ENCODE results near the gene TPM1.

TPM1 gene

DNA sequence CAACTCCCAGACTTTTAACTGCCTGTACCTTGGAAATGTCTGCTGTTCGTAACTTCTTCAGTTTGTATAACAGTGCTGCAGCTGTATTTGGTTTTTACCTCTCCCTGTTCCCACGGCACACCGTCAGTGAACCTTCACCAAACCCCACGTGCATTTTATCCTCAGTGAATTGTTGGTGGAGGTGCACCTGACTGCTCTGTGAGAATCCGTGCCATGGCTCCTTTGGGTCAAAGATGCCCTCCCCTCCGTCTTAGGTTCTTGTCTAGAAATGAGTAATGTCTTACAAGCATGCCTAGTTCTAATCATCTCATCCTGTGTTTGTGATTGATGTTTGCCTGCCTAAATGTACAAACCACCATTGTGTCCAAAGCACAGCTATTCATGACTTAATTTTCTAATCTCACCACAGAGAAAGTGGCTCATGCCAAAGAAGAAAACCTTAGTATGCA, 28.2 kb downstream of the TPM1 start:
- Histone ChIP-seq H3K27me3 (replicated peaks) (no peaks in the 10 kb centered on the region), H3K27ac (peak overlapping the region; percentile 13), H3K4me3 (ENCODE audit: low read depth, low read length) (no peak overlapping the region), H3K36me3 (replicated peaks) (peaks cover 67% of the 10 kb centered on the region)
- no peak for TF ChIP-seq CTCF (IDR thresholded peaks at IDR 0.05; ENCODE audit: low read depth, low read length, missing control alignments)
- in situ Hi-C loops (cut with HindIII; ENCODE audit: low pct_ligation_motif_present, low sequenced_read_pairs): no loop called here
- DNase-seq: peak; percentile 32

DNA sequence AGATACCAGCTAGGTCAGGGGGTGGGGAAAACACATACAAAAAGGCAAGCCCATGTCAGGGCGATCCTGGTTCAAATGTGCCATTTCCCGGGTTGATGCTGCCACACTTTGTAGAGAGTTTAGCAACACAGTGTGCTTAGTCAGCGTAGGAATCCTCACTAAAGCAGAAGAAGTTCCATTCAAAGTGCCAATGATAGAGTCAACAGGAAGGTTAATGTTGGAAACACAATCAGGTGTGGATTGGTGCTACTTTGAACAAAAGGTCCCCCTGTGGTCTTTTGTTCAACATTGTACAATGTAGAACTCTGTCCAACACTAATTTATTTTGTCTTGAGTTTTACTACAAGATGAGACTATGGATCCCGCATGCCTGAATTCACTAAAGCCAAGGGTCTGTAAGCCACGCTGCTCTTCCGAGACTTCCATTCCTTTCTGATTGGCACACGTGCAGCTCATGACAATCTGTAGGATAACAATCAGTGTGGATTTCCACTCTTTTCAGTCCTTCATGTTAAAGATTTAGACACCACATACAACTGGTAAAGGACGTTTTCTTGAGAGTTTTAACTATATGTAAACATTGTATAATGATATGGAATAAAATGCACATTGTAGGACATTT, 28.9 kb downstream of the TPM1 start:
- Histone ChIP-seq H3K27me3 (replicated peaks) (no peaks in the 10 kb centered on the region), H3K27ac (peak overlapping the region; percentile 13), H3K36me3 (replicated peaks) (peaks cover 60% of the 10 kb centered on the region), H3K4me3 (ENCODE audit: low read depth, low read length) (no peak overlapping the region)
- no peak for DNase-seq
- TF ChIP-seq CTCF (IDR thresholded peaks at IDR 0.05; ENCODE audit: low read depth, low read length, missing control alignments): no peak
- in situ Hi-C loops (cut with HindIII; ENCODE audit: low pct_ligation_motif_present, low sequenced_read_pairs): no loop called here

DNA sequence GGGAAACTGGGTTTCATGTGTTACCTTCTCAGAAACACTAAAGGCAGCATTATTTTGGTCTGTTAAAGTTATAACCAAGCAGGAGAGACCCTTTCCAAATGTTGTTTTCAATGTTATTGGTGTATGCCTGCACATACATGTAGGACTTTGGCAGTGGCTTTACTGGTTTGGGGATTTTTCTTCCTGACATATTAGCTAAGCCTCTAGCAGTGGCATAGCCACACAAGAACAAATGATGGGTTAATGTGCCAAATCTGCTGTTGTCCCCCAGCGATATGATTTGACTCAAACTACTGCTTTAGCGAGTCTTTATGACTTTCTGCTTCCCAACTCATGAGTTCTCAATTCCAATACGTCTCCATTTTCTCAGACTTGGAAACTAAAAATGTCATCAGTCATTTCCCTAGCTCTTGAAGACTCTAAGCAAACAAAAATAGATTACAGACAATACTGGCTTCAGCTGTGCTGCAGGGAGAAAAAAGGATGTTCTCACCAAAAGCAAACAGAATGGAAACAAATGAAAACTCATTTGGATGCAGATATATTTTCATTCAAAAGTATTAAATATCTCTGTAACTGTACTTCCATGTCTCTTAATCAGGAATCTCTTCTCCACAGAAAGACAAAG, 29.6 kb downstream of the TPM1 start:
- DNase-seq: no peak
- no peak overlapping the region for H3K4me3 ChIP-seq (ENCODE audit: low read depth, low read length)
- in situ Hi-C loops (cut with HindIII; ENCODE audit: low pct_ligation_motif_present, low sequenced_read_pairs): no loop called here
- TF ChIP-seq CTCF (IDR thresholded peaks at IDR 0.05; ENCODE audit: low read depth, low read length, missing control alignments): no peak
- peaks cover 53% of the 10 kb centered on the region for H3K36me3 ChIP-seq (replicated peaks)
- no peaks in the 10 kb centered on the region for H3K27me3 ChIP-seq (replicated peaks)
- no peak overlapping the region for H3K27ac ChIP-seq

GRCh38 chr15:63072809-63073277, 30.3 kb downstream of the TPM1 start:
- H3K4me3 ChIP-seq (ENCODE audit: low read depth, low read length): no peak overlapping the region
- TF ChIP-seq CTCF (IDR thresholded peaks at IDR 0.05; ENCODE audit: low read depth, low read length, missing control alignments): no peak
- in situ Hi-C loops (cut with HindIII; ENCODE audit: low pct_ligation_motif_present, low sequenced_read_pairs): no loop called here
- H3K27ac ChIP-seq: peak overlapping the region; percentile 48
- H3K27me3 ChIP-seq (replicated peaks): no peaks in the 10 kb centered on the region
- DNase-seq: peak; percentile 49
- H3K36me3 ChIP-seq (replicated peaks): peaks cover 46% of the 10 kb centered on the region

- no peak for TF ChIP-seq CTCF (IDR thresholded peaks at IDR 0.05; ENCODE audit: low read depth, low read length, missing control alignments)
- H3K4me3 ChIP-seq (ENCODE audit: low read depth, low read length): no peak overlapping the region
- H3K27me3 ChIP-seq (replicated peaks): no peaks in the 10 kb centered on the region
- peak overlapping the region; percentile 48 for H3K27ac ChIP-seq
- peaks cover 38% of the 10 kb centered on the region for H3K36me3 ChIP-seq (replicated peaks)
- in situ Hi-C loops (cut with HindIII; ENCODE audit: low pct_ligation_motif_present, low sequenced_read_pairs): no loop called here
- peak; percentile 51 for DNase-seq
Measured at GRCh38 chr15:63073497-63074172, 31.1 kb downstream of the TPM1 start.

All from brain microvascular endothelial cell (primary cell).